Uterus (tissue), 4 donors: Measurements from ENCODE around the gene DCANP1. TPM values are rescaled to one million over a fixed set of nuclear protein-coding genes. Genes with fewer than 3 reads are reported as not detected.

ENCODE experiments used
- DNase-seq, 2 donors: peaks; one replicate each; pipeline ENCODE4 v3.0.0-alpha.2; 2019 to 2020
- H3K27ac ChIP-seq, 2 donors: fragments of 200-600 bp; sonication (generic); 1 replicate in 1 of 2; 2 replicates in 1 of 2; pipeline ENCODE4 v1.5.1; 2016 to 2018
- H3K27me3 ChIP-seq, 2 donors: fragments of 200-600 bp; sonication (generic); one replicate each; pipeline ENCODE4 v1.5.1; 2018 to 2019; ENCODE audit warnings: control low read depth in 1 of 2
- H3K36me3 ChIP-seq, 2 donors: fragments of 200-600 bp; sonication (generic); one replicate each; pipeline ENCODE4 v1.5.1; 2019; ENCODE audit warnings: control low read depth in 1 of 2
- H3K4me1 ChIP-seq, 2 donors: fragments of 200-600 bp; sonication (generic); one replicate each; pipeline ENCODE4 v1.5.1; 2018 to 2019; ENCODE audit warnings: control low read depth in 1 of 2
- H3K4me3 ChIP-seq, 2 donors: fragments of 200-600 bp; sonication (generic); 1 replicate in 1 of 2; 2 replicates in 1 of 2; pipeline ENCODE4 v1.5.1; 2018 to 2019; ENCODE audit warnings: mild to moderate bottlenecking in 1 of 2
- H3K9me3 ChIP-seq, 2 donors: fragments of 200-600 bp; sonication (generic); one replicate each; pipeline ENCODE4 v1.5.1; 2019; ENCODE audit warnings: control low read depth in 1 of 2
- POLR2A ChIP-seq, 2 donors: fragments of 450-650 bp; IDR thresholded peaks; one replicate each; pipeline ENCODE4 v1.6.1; 2016; ENCODE audit warnings: antibody characterized with exemption in 2 of 2, mild to moderate bottlenecking in 1 of 2, moderate library complexity in 1 of 2
- intact Hi-C: fragments of 100-400 bp; cut with DNase I; formaldehyde crosslinking; loops from one replicate; pipeline ENCODE4 v1.15.1; 2023; ENCODE audit warnings: low total_unique reads
- total RNA-seq, 4 donors: library from RNA; depleted of rRNA in 3 of 4; stranded (reverse); fragments of >200 nt in 3 of 4; gene quantifications; one replicate each; pipeline versions ENCODE4 v1.1.0 to v1.2.4, GENCODE V29; 2014 to 2023
- TF ChIP-seq, protein P1 (sequence below), 4 experiments: fragments of 200-600 bp in 2 of 4; fragments of 450-650 bp in 2 of 4; sonication (generic) in 2 of 4; IDR thresholded peaks; one replicate each; pipeline ENCODE4 v1.5.1; 2016 to 2019; ENCODE audit warnings: antibody characterized with exemption in 4 of 4, mild to moderate bottlenecking in 2 of 4, moderate library complexity in 1 of 4
- donor health status: DM: yes; HTN: yes; CAD: no.

Gene DCANP1
- total RNA-seq, 4 donors from 2014 or later: not detected

DNA sequence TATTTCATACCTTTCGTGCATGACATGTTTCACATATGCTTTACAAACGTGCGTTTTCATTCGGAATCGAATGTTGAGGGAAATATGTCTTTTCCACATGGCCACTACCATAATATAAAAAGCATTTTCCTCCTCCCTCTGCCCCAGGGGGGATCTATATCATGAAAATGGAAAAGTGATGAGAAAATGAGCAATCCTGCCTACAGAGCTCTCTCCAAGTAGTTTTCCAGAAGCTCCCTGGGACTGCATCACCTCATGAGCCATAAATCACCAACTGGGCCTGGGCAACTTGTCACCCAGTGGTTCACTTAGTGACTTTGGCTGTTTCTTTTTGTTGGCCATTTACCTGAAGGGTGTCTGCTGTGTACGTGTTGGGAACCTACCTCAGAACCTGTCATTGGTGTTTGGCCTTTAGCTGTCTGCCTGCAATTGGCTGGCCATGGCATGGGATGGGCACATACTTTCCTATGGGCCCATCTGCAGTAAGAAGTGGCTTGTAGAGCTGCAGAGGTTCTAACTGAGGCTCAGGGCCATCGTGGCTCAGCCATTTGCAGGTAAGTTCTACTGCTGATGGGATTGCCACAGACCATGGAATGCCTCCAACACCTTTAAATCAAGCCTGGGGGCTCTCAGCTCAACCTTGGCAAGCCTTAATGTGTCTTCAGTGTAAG lies 14.5 kb upstream of the DCANP1 start:
- Histone ChIP-seq H3K4me1 (no peaks in the 10 kb centered on the region), H3K36me3 (no peaks in the 10 kb centered on the region), H3K27me3 (no peaks in the 10 kb centered on the region), H3K27ac (no peak overlapping the region), H3K4me3 (no peak overlapping the region), H3K9me3 (no peaks in the 10 kb centered on the region)
- no peak for DNase-seq
- TF ChIP-seq, protein P1, sequence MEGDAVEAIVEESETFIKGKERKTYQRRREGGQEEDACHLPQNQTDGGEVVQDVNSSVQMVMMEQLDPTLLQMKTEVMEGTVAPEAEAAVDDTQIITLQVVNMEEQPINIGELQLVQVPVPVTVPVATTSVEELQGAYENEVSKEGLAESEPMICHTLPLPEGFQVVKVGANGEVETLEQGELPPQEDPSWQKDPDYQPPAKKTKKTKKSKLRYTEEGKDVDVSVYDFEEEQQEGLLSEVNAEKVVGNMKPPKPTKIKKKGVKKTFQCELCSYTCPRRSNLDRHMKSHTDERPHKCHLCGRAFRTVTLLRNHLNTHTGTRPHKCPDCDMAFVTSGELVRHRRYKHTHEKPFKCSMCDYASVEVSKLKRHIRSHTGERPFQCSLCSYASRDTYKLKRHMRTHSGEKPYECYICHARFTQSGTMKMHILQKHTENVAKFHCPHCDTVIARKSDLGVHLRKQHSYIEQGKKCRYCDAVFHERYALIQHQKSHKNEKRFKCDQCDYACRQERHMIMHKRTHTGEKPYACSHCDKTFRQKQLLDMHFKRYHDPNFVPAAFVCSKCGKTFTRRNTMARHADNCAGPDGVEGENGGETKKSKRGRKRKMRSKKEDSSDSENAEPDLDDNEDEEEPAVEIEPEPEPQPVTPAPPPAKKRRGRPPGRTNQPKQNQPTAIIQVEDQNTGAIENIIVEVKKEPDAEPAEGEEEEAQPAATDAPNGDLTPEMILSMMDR (IDR thresholded peaks at IDR 0.05): no peak
- TF ChIP-seq POLR2A (IDR thresholded peaks at IDR 0.05): no peak
- intact Hi-C loops: no loop called here

DNA sequence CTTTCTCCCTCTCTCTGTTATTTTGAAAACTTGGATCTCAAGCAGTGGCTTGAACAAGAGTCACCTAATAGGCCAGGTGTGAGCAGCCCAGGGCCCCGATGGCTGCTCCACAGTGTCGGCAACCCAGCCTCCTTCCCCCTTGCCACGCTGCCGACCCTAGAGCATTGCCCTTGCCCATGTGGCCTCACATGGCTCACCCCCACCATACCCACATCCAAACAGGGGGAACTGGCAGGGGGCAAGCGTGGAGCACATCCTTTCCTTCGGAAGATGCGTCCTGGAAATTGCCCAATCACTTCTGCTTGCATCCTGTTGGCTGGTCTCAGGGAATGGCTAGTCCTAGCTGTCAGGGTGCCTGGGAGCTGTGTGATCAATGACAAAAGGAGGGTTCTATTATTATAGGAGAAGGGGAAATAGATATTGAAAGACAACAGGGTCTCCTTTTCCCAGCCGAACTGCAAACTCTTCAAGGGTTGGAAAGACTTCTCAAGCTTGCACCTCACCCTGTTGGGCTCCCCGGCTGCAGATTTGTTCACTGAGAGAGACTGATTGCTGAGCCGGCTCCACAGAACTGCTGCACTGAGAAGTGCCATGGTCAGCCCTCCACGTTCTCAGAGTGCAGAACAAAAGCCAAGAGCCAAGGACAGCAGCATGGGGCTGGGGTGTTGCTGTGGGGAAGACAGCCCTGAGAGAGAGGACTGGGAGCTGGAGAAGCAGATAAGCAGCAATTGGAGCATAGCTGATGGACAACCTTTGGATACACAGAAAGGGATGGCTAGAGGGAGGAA lies 13.3 kb upstream of the DCANP1 start:
- TF ChIP-seq, protein P1 (IDR thresholded peaks at IDR 0.05): no peak
- no peak for TF ChIP-seq POLR2A (IDR thresholded peaks at IDR 0.05)
- no peaks in the 10 kb centered on the region for H3K27me3 ChIP-seq
- H3K4me3 ChIP-seq: no peak overlapping the region
- H3K27ac ChIP-seq: no peak overlapping the region
- DNase-seq: no peak
- no peaks in the 10 kb centered on the region for H3K4me1 ChIP-seq
- intact Hi-C loops: no loop called here
- no peaks in the 10 kb centered on the region for H3K36me3 ChIP-seq
- H3K9me3 ChIP-seq: no peaks in the 10 kb centered on the region

DNA sequence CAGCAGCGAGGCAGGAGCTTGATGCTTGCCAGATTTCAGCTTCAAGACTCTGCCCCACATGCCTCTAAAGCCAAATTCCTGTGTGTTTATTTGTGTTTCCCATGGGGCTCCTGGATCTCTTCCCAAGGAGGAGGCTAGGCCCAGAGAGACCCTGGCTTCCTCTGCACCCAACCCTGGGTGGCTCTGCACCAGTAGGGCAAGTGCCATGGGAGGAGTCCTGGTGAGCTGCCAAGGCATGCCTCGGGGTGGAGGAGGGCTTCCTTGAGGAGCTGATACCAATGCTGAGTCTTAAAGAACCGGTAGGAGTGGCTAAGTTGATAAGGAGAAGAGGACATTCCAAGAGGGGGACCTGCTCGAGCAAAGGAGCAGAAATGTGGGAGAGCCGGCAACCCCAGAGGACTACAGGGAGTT lies 11.8 kb upstream of the DCANP1 start:
- intact Hi-C loops: no loop called here
- H3K36me3 ChIP-seq: no peaks in the 10 kb centered on the region
- TF ChIP-seq, protein P1 (IDR thresholded peaks at IDR 0.05): no peak
- no peak for TF ChIP-seq POLR2A (IDR thresholded peaks at IDR 0.05)
- H3K27me3 ChIP-seq: no peaks in the 10 kb centered on the region
- no peak overlapping the region for H3K4me3 ChIP-seq
- H3K27ac ChIP-seq: no peak overlapping the region
- no peaks in the 10 kb centered on the region for H3K4me1 ChIP-seq
- no peaks in the 10 kb centered on the region for H3K9me3 ChIP-seq
- no peak for DNase-seq

DNA sequence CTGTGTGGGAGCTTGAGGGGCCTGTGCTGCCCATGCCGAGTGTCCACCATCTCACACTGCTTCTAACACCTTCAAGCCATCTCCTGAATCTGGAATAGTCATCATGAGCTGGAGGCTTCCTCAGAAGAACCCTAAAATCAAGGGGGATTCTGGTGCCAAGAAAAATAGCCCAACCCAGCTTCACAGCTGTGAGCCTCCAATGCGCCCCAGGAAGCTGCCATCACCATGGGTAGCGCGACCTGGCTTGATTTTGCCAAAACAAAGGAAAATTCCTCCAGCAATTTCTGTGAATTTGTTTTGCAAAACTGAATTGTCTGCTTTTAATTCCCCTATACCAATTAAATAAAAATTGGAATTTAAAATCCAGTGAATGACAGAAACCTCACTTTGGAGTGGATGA lies 11.2 kb upstream of the DCANP1 start:
- no peak overlapping the region for H3K4me3 ChIP-seq
- H3K36me3 ChIP-seq: no peaks in the 10 kb centered on the region
- no peaks in the 10 kb centered on the region for H3K27me3 ChIP-seq
- H3K4me1 ChIP-seq: no peaks in the 10 kb centered on the region
- TF ChIP-seq, protein P1 (IDR thresholded peaks at IDR 0.05): no peak
- TF ChIP-seq POLR2A (IDR thresholded peaks at IDR 0.05): no peak
- no peak for DNase-seq
- H3K9me3 ChIP-seq: no peaks in the 10 kb centered on the region
- no peak overlapping the region for H3K27ac ChIP-seq
- intact Hi-C loops: no loop called here

DNA sequence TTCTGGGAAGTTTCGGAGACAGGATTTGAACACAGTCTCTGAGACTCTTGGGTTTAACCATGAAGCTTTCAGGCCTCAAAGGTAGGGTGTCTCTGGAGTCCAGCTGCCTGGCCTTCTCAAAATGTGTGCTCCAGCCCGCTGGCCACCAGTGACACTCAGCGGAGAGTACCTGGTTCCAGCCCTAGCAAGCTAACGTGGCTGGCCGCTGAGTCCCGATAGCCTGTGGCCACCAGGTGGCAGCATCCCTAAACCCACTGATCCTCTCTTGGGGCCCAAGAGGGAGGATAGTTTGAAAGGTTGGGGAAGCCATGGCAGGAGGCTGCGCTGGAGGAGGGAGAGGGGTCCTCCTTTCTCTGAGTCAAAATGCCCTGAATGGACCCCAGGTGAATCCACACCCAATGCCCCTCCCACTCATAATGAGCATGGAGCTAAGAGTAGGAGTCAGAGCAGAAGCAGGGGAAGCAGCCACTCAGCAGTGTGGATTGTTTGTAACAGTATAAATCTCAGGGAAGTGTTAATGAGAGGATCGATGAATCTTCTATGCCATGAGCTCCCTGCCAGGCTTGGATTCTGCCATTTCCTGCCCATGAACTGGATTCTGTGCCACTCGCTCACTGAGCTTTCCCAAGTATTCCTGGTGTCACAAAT lies 10.4 kb upstream of the DCANP1 start:
- peak; percentile 20 to 31 for DNase-seq
- no peaks in the 10 kb centered on the region for H3K36me3 ChIP-seq
- H3K4me1 ChIP-seq: no peaks in the 10 kb centered on the region
- H3K27me3 ChIP-seq: no peaks in the 10 kb centered on the region
- no peak overlapping the region for H3K4me3 ChIP-seq
- intact Hi-C loops: no loop called here
- no peak overlapping the region for H3K27ac ChIP-seq
- no peak for TF ChIP-seq POLR2A (IDR thresholded peaks at IDR 0.05)
- TF ChIP-seq, protein P1 (IDR thresholded peaks at IDR 0.05): peak in 3 of 4 experiments; percentile 28 to 58 (median 41)
- H3K9me3 ChIP-seq: no peaks in the 10 kb centered on the region
